ENCODE data around the gene AK3.

DNA sequence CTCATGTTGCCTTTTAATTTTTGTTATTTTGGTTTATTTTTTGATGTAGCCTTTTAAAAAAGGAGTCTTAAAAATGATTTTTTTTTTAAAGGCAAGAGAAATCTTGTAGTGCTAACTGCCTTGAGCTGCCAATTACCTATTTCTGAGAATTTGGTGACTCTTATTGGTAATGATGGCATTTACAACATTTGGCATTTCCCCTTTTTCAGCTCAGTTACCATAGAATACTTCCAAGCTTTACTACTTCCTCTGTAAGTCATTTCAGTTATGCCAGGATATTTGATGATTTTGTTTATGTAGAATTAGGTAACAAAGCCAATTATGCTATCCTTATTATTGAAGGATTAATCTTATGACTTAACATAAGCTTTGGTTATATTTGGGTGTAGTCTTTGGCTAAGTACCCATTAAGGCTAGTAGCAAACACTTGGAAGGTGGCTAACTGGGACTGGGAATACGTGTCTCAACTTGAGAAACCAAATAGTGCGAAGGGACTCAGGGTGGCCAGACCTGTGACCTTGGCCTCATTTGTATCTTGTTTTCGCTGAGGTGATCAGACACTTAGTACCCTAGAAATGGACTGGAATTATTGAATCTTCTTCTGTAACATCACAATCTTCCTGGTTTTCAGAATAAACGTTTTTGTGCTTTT lies 33.9 kb downstream of the AK3 start:
- TF ChIP-seq, protein P1, sequence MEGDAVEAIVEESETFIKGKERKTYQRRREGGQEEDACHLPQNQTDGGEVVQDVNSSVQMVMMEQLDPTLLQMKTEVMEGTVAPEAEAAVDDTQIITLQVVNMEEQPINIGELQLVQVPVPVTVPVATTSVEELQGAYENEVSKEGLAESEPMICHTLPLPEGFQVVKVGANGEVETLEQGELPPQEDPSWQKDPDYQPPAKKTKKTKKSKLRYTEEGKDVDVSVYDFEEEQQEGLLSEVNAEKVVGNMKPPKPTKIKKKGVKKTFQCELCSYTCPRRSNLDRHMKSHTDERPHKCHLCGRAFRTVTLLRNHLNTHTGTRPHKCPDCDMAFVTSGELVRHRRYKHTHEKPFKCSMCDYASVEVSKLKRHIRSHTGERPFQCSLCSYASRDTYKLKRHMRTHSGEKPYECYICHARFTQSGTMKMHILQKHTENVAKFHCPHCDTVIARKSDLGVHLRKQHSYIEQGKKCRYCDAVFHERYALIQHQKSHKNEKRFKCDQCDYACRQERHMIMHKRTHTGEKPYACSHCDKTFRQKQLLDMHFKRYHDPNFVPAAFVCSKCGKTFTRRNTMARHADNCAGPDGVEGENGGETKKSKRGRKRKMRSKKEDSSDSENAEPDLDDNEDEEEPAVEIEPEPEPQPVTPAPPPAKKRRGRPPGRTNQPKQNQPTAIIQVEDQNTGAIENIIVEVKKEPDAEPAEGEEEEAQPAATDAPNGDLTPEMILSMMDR (conservative IDR thresholded peaks at IDR 0.05; ENCODE audit: low read depth, low read length): no peak
- no peak for TF ChIP-seq EZH2 (IDR thresholded peaks at IDR 0.05; ENCODE audit: low read length, unreplicated experiment)
- TF ChIP-seq EZH2phosphoT487 (IDR thresholded peaks at IDR 0.05; ENCODE audit: borderline replicate concordance, low read length): no peak
